HCT116 (cell line): ENCODE data around the gene CD109. TPM values are rescaled to one million over a fixed set of nuclear protein-coding genes. Genes with fewer than 3 reads are reported as not detected.

Source experiments
- ATAC-seq: fragments of 200-7000 bp; cut with Tn5 transposase; 2 replicates; pipeline ENCODE4 v1.9.1; 2020; ENCODE audit warnings: mild to moderate bottlenecking, moderate library complexity
- BruUV-seq: library from RNA; stranded (reverse); fragments of 400-500 nt; replicated peaks from 2 replicates; lab custom pipeline; 2021; lab: Mats Ljungman, UMichigan
- CTCF ChIA-PET: fragments of 300-600 bp; sonication (Branson Sonifier 250); formaldehyde crosslinking; loops from one replicate; lab custom pipeline; 2021; ENCODE audit warnings: antibody characterized with exemption; lab: Charles Lee
- POLR2A ChIA-PET: fragments of 300-600, 350-600 bp; sonication (Branson Sonifier 250); formaldehyde crosslinking; loops from one replicate; lab custom pipeline; 2021; ENCODE audit warnings: antibody characterized with exemption; lab: Charles Lee
- RAD21 ChIA-PET, 2 experiments: fragments of 300-600 bp; sonication (Branson Sonifier 250); formaldehyde crosslinking; loops; one replicate each; lab custom pipeline; 2023; ENCODE audit warnings: low total read pairs in 2 of 2; ENCODE audit not compliant: uncharacterized antibody in 2 of 2, unreplicated experiment in 2 of 2, low non-redundant PET in 1 of 2; lab: Charles Lee
- DNase-seq: peaks from one replicate; pipeline ENCODE4 v3.0.0-alpha.2; 2010; ENCODE audit warnings: low read depth, low spot score
- H2AFZ ChIP-seq: fragments of 200-600 bp; shearing (Covaris generic), sonication (generic); 2 replicates; pipeline ENCODE4 v1.6.1; 2017; ENCODE audit warnings: low read depth, mixed run types, mixed read lengths, antibody characterized with exemption, low read length; ENCODE audit not compliant: poor library complexity, severe bottlenecking
- H3K27ac ChIP-seq: 2 replicates; pipeline ENCODE4 v1.5.1; 2012; ENCODE audit warnings: low read depth, low read length
- H3K27me3 ChIP-seq: fragments of 200-600 bp; sonication (generic); 2 replicates; pipeline ENCODE4 v1.6.1; 2016; ENCODE audit warnings: mixed run types, low read length, mixed read lengths; ENCODE audit not compliant: insufficient read depth
- H3K36me3 ChIP-seq, 2 experiments: fragments of 200-500 bp in 1 of 2; fragments of 200-600 bp in 1 of 2; sonication (Bioruptor generic) in 1 of 2; sonication (generic) in 1 of 2; 2 replicates each; pipeline versions ENCODE4 v1.5.1 to v1.6.1; 2014 to 2016; ENCODE audit warnings: low read length in 2 of 2, inconsistent platforms in 1 of 2, mixed read lengths in 1 of 2, mixed run types in 1 of 2; ENCODE audit not compliant: insufficient read depth in 2 of 2, control insufficient read depth in 1 of 2
- H3K4me1 ChIP-seq, 2 experiments: fragments of 200-600 bp in 1 of 2; sonication (generic) in 1 of 2; 2 replicates each; pipeline versions ENCODE4 v1.5.1 to v1.6.1; 2012 to 2017; ENCODE audit warnings: low read length in 2 of 2, inconsistent platforms in 1 of 2, mild to moderate bottlenecking in 1 of 2, mixed read lengths in 1 of 2, mixed run types in 1 of 2, moderate library complexity in 1 of 2; ENCODE audit not compliant: insufficient read depth in 2 of 2, control insufficient read depth in 1 of 2
- H3K4me2 ChIP-seq: fragments of 200-600 bp; sonication (generic); 2 replicates; pipeline ENCODE4 v1.6.1; 2017; ENCODE audit warnings: mixed run types, low read length, mixed read lengths
- H3K4me3 ChIP-seq, 2 experiments: fragments of 200-600 bp in 1 of 2; sonication (generic) in 1 of 2; replicated peaks in 1 of 2; 2 replicates each; pipeline ENCODE4 v1.5.1; 2011 to 2016; ENCODE audit warnings: low read length in 2 of 2, control low read depth in 1 of 2, low read depth in 1 of 2, mild to moderate bottlenecking in 1 of 2, mixed read lengths in 1 of 2, mixed run types in 1 of 2
- H3K79me2 ChIP-seq: fragments of 200-600 bp; sonication (generic); 2 replicates; pipeline ENCODE4 v1.6.1; 2017; ENCODE audit warnings: mild to moderate bottlenecking, mixed run types, low read length, moderate library complexity, mixed read lengths; ENCODE audit not compliant: insufficient read depth
- H3K9ac ChIP-seq: fragments of 200-600 bp; sonication (generic); 2 replicates; pipeline ENCODE4 v1.6.1; 2016; ENCODE audit warnings: low read length, mixed read lengths
- H3K9me2 ChIP-seq: fragments of 200-600 bp; sonication (generic), shearing (Covaris generic); 2 replicates; pipeline ENCODE4 v1.6.1; 2017; ENCODE audit warnings: mixed run types, mild to moderate bottlenecking, moderate library complexity; ENCODE audit not compliant: insufficient read depth
- H3K9me3 ChIP-seq, 2 experiments: fragments of 200-500 bp in 1 of 2; fragments of 200-600 bp in 1 of 2; sonication (Bioruptor generic) in 1 of 2; sonication (generic) in 1 of 2; 2 replicates each; pipeline ENCODE4 v1.6.1; 2014 to 2017; ENCODE audit warnings: low read length in 2 of 2, mixed read lengths in 2 of 2, inconsistent platforms in 1 of 2, low read depth in 1 of 2, mild to moderate bottlenecking in 1 of 2, mixed run types in 1 of 2, moderate library complexity in 1 of 2; ENCODE audit not compliant: control insufficient read depth in 1 of 2, insufficient read depth in 1 of 2
- H4K20me1 ChIP-seq: fragments of 200-600 bp; sonication (generic), shearing (Covaris generic); 2 replicates; pipeline ENCODE4 v1.6.1; 2017; ENCODE audit warnings: mixed run types, mild to moderate bottlenecking, moderate library complexity; ENCODE audit not compliant: insufficient read depth
- CTCF ChIP-seq, 3 experiments: fragments of 200-600 bp in 1 of 3; sonication (generic) in 1 of 3; IDR thresholded peaks in 2 of 3; conservative IDR thresholded peaks in 1 of 3; 2 replicates each; pipeline ENCODE4 v1.5.1; 2012 to 2017; ENCODE audit warnings: low read depth in 2 of 3, low read length in 2 of 3, antibody characterized with exemption in 1 of 3, borderline replicate concordance in 1 of 3, control low read depth in 1 of 3, mild to moderate bottlenecking in 1 of 3, mixed read lengths in 1 of 3, mixed run types in 1 of 3, moderate library complexity in 1 of 3; ENCODE audit not compliant: insufficient read depth in 1 of 3
- EZH2phosphoT487 ChIP-seq: fragments of 200-600 bp; IDR thresholded peaks from 2 replicates; pipeline ENCODE4 v1.6.1; 2018; ENCODE audit warnings: antibody characterized with exemption, borderline replicate concordance
- FOSL1 ChIP-seq: IDR thresholded peaks from 2 replicates; pipeline ENCODE4 v1.6.1; 2012; ENCODE audit warnings: low read depth
- MAX ChIP-seq: IDR thresholded peaks from 2 replicates; pipeline ENCODE4 v1.6.1; 2012
- RAD21 ChIP-seq: IDR thresholded peaks from 2 replicates; pipeline ENCODE4 v1.6.1; 2012; ENCODE audit warnings: low read depth, mild to moderate bottlenecking
- SIN3A ChIP-seq: IDR thresholded peaks from 2 replicates; pipeline ENCODE4 v1.6.1; 2012; ENCODE audit warnings: low read depth
- intact Hi-C: fragments of 100-400 bp; cut with micrococcal nuclease; formaldehyde crosslinking; loops from 2 replicates; pipeline ENCODE4 v1.10.0; 2022
- total RNA-seq: library from RNA; stranded (reverse); gene quantifications from one replicate; pipeline ENCODE4 v1.2.1, GENCODE V29; 2021; ENCODE audit not compliant: unreplicated experiment

CD109 gene
- total RNA-seq, 1 experiment from 2014 or later = 42.1 TPM

DNA sequence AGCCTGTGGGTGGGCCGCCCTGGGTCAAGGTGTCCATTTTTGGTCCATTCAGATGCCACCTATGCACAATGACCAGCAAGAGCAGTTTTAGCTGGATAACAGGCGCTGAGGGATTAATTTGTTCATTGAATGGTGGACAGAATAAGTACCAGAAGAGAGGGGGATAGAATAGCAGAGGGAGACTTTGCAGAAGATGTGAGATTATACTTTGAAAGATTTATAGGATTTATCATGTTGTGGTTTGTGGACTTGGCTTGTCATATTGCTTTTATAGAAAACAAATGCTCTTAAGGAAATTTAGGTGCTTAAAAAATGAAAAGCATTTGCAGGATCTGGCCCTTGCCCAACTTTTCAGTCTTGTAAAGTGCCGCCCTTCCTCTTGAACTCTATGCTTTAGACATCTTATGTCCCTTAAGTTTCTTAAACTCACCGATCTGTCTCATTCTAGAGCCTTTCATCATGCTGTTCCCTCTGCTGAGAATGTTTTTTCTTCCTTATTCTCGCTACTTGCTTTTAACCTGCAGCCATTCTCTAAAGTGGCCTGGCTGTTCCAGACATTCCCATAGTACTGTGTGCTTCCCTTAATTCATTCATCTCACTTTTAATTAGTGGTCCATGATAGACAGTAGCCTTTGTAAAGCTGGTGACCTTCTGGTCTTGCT is 42.5 kb downstream of the CD109 start:
- 0 out of 2 replicates have a peak, but pooled peaks cover 3% of the 10 kb centered on the region for H4K20me1 ChIP-seq
- no peaks in the 10 kb centered on the region for H3K9me2 ChIP-seq
- H3K4me1 ChIP-seq = no peaks in the 10 kb centered on the region; a peak in 1 of 4 replicates
- H3K9ac ChIP-seq = no peak overlapping the region
- no peaks in the 10 kb centered on the region for H3K9me3 ChIP-seq
- TF ChIP-seq EZH2phosphoT487 (no peak), MAX (no peak), RAD21 (no peak)
- DNase-seq = no peak
- ATAC-seq = no peak
- peaks cover 0 to 6% of the 10 kb centered on the region in 2 experiments; a peak in 1 of 4 replicates for H3K36me3 ChIP-seq
- no peak overlapping the region for H3K4me3 ChIP-seq
- no peak overlapping the region for H2AFZ ChIP-seq
- H3K79me2 ChIP-seq = no peaks in the 10 kb centered on the region
- ChIA-PET RAD21 (interaction anchor here in 1 of 2 experiments (2.0 kb wide), 1 partner anchor 1470 kb away, joined by 7 read pairs; no protein-coding TSS in a partner anchor), POLR2A (interaction anchor here (1.0 kb wide), 1 partner anchor 1471 kb away, joined by 3 read pairs; no protein-coding TSS in a partner anchor), CTCF (interaction anchor here (0.6 to 4.4 kb wide), 18 partner anchors 10 to 1493 kb away, joined by 3 to 39 read pairs (median 3); partner anchors contain the start of gene COL12A1)
- H3K27ac ChIP-seq = no peak overlapping the region
- BruUV-seq = no TSS peak
- intact Hi-C loops = loop anchor here (2.0 kb wide), 2 partner anchors 670 to 1470 kb away; no protein-coding TSS in a partner anchor
- no peaks in the 10 kb centered on the region for H3K27me3 ChIP-seq
- H3K4me2 ChIP-seq = no peak overlapping the region

- no TSS peak for BruUV-seq
- no peaks in the 10 kb centered on the region for H3K9me3 ChIP-seq
- ATAC-seq (peak; percentile 67), DNase-seq (peak; percentile 52)
- POLR2A ChIA-PET = interaction anchor here (1.0 kb wide), 1 partner anchor 1470 kb away, joined by 3 read pairs; no protein-coding TSS in a partner anchor
- no peak overlapping the region for H3K4me3 ChIP-seq
- RAD21 ChIA-PET = interaction anchor here in 1 of 2 experiments (2.0 kb wide), 1 partner anchor 1470 kb away, joined by 7 read pairs; no protein-coding TSS in a partner anchor
- no peak overlapping the region for H3K27ac ChIP-seq
- no peak overlapping the region for H3K9ac ChIP-seq
- H2AFZ ChIP-seq = no peak overlapping the region
- H3K36me3 ChIP-seq = peaks cover 0 to 6% of the 10 kb centered on the region in 2 experiments; a peak in 1 of 4 replicates
- H3K27me3 ChIP-seq = no peaks in the 10 kb centered on the region
- CTCF ChIA-PET = interaction anchor here (0.6 to 4.4 kb wide), 16 partner anchors 10 to 1492 kb away, joined by 3 to 39 read pairs (median 3); partner anchors contain the start of gene COL12A1
- no peak for TF ChIP-seq SIN3A
- no peak for TF ChIP-seq FOSL1
- no peak for TF ChIP-seq EZH2phosphoT487
- peak; percentile 64 to 86 (median 71); a peak in 5 of 6 replicates for TF ChIP-seq CTCF (IDR thresholded peaks at IDR 0.05 in 2 of 3, conservative IDR thresholded peaks at IDR 0.05 in 1 of 3; ENCODE audit: borderline replicate concordance in 1 of 3, insufficient read depth in 1 of 3, low read depth in 2 of 3, low read length in 2 of 3)
- TF ChIP-seq RAD21 = peak; percentile 84
- H3K4me2 ChIP-seq = no peak overlapping the region
- intact Hi-C loops = loop anchor here (2.0 kb wide), 2 partner anchors 670 to 1470 kb away; no protein-coding TSS in a partner anchor
- H3K4me1 ChIP-seq = no peaks in the 10 kb centered on the region; a peak in 1 of 4 replicates
- H3K79me2 ChIP-seq = no peaks in the 10 kb centered on the region
- 0 out of 2 replicates have a peak, but pooled peaks cover 3% of the 10 kb centered on the region for H4K20me1 ChIP-seq
- H3K9me2 ChIP-seq = no peaks in the 10 kb centered on the region
Observed at GRCh38 chr6:73739096-73739495, 43.1 kb downstream of the CD109 start.
